Fibroblast of pulmonary artery (primary cell): ENCODE data around the gene SAMD10.

ENCODE experiments used
- DNase-seq: peaks from one replicate; pipeline ENCODE4 v3.0.0-alpha.2; 2010; ENCODE audit warnings: low read depth
- H3K4me3 ChIP-seq: replicated peaks from 2 replicates; pipeline ENCODE4 v1.5.1; 2011; ENCODE audit warnings: low read depth, mild to moderate bottlenecking, control low read depth, low read length, moderate library complexity
- TF ChIP-seq, protein P1 (sequence below): IDR thresholded peaks from 2 replicates; pipeline ENCODE4 v1.5.1; 2011; ENCODE audit warnings: mild to moderate bottlenecking, control low read depth, low read length, inconsistent platforms; ENCODE audit errors: missing control alignments

The SAMD10 gene

GRCh38 chr20:64010711-64011237 lies 31.3 kb upstream of the SAMD10 start:
- no peak for DNase-seq
- TF ChIP-seq, protein P1, sequence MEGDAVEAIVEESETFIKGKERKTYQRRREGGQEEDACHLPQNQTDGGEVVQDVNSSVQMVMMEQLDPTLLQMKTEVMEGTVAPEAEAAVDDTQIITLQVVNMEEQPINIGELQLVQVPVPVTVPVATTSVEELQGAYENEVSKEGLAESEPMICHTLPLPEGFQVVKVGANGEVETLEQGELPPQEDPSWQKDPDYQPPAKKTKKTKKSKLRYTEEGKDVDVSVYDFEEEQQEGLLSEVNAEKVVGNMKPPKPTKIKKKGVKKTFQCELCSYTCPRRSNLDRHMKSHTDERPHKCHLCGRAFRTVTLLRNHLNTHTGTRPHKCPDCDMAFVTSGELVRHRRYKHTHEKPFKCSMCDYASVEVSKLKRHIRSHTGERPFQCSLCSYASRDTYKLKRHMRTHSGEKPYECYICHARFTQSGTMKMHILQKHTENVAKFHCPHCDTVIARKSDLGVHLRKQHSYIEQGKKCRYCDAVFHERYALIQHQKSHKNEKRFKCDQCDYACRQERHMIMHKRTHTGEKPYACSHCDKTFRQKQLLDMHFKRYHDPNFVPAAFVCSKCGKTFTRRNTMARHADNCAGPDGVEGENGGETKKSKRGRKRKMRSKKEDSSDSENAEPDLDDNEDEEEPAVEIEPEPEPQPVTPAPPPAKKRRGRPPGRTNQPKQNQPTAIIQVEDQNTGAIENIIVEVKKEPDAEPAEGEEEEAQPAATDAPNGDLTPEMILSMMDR: no peak
- no peak overlapping the region for H3K4me3 ChIP-seq

GRCh38 chr20:64009811-64010387 lies 30.5 kb upstream of the SAMD10 start:
- TF ChIP-seq, protein P1: no peak
- H3K4me3 ChIP-seq: no peak overlapping the region
- no peak for DNase-seq

GRCh38 chr20:64006902-64007301 lies 27.5 kb upstream of the SAMD10 start:
- no peak overlapping the region for H3K4me3 ChIP-seq
- no peak for DNase-seq
- TF ChIP-seq, protein P1: no peak

- DNase-seq: no peak
- H3K4me3 ChIP-seq: no peak overlapping the region
- TF ChIP-seq, protein P1: no peak
Observed at GRCh38 chr20:64006490-64006889, 27.0 kb upstream of the SAMD10 start.

DNA sequence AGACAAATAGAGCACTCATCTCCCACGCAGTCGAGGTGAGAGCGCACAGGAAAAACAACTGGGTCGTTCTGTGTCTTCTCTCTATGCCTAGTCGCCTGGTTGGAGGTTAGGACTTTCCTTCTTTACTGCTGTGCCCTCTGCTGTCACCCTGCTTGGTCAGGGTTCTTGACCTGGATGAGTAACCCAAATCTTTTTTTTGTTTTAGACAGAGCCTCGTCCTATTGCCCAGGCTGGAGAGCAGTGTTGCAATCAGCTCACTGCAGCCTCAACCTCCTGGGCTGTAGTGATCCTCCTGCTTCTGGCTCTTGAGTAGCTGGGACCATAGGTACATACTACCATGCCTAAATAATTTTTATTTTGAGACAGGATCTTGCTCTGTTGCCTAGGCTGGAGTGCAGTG lies 26.0 kb upstream of the SAMD10 start:
- H3K4me3 ChIP-seq: no peak overlapping the region
- TF ChIP-seq, protein P1: no peak
- no peak for DNase-seq

GRCh38 chr20:64003960-64004725 lies 24.7 kb upstream of the SAMD10 start:
- TF ChIP-seq, protein P1: no peak
- H3K4me3 ChIP-seq: no peak overlapping the region
- DNase-seq: no peak
